H1 (cell line): ENCODE data around the gene IKZF2. TPM values are rescaled to one million over a fixed set of nuclear protein-coding genes. Genes with fewer than 3 reads are reported as not detected.

Source experiments
- CHD7 ChIP-seq: fragments of 300-600 bp; sonication (generic); IDR thresholded peaks from 2 replicates; pipeline ENCODE4 v1.7.1; 2012; ENCODE audit warnings: low read length, moderate library complexity, mild to moderate bottlenecking, inconsistent platforms; ENCODE audit not compliant: insufficient replicate concordance
- HDAC2 ChIP-seq, 2 experiments: fragments of 300-600 bp in 1 of 2; sonication (generic) in 1 of 2; IDR thresholded peaks; 2 replicates each; pipeline ENCODE4 v1.6.1; 2011 to 2012; ENCODE audit warnings: low read depth in 2 of 2, low read length in 2 of 2, mild to moderate bottlenecking in 2 of 2, moderate library complexity in 2 of 2, borderline replicate concordance in 1 of 2, inconsistent platforms in 1 of 2
- HDAC6 ChIP-seq: IDR thresholded peaks from one replicate; pipeline ENCODE4 v1.7.1; 2012; ENCODE audit warnings: low read depth, mild to moderate bottlenecking, inconsistent platforms, low read length, moderate library complexity
- MAFK ChIP-seq: IDR thresholded peaks from 2 replicates; pipeline ENCODE4 v1.6.1; 2012; ENCODE audit warnings: low read depth, mild to moderate bottlenecking, improper control_type of control experiment, low read length
- MAX ChIP-seq: IDR thresholded peaks from 2 replicates; pipeline ENCODE4 v1.6.1; 2012; ENCODE audit warnings: inconsistent platforms
- RNF2 ChIP-seq: fragments of 200-900, 300-1000 bp; sonication (generic); IDR thresholded peaks from 2 replicates; pipeline ENCODE4 v1.7.1; 2016; ENCODE audit warnings: borderline replicate concordance, low read depth, mild to moderate bottlenecking, antibody characterized with exemption, low read length; ENCODE audit not compliant: poor library complexity, severe bottlenecking; ENCODE audit errors: missing control alignments
- TAF7 ChIP-seq: optimal IDR thresholded peaks from 2 replicates; pipeline ENCODE3; 2011; ENCODE audit warnings: low read depth, mild to moderate bottlenecking, inconsistent platforms, low read length, moderate library complexity, borderline replicate concordance
- polyA plus RNA-seq, 7 experiments: library from polyadenylated mRNA; depleted of rRNA in 3 of 7; stranded (reverse) in 5 of 7; unstranded in 2 of 7; fragments of >200 nt in 5 of 7; fragments of 200-250 nt in 2 of 7; gene quantifications; 1 replicate in 5 of 7; 2 replicates in 1 of 7; 4 replicates in 1 of 7; pipeline versions ENCODE4 v1.2.1 to v1.2.3, GENCODE V29; 2011 to 2013; ENCODE audit warnings: missing spikeins in 2 of 7, mixed read lengths in 2 of 7
- total RNA-seq: library from RNA; stranded (reverse); fragmentation: NEBNext Ultra II Directional; extraction: Animal tissue kit (Norgen Biotek cat#: 25700); gene quantifications from 2 replicates; pipeline ENCODE4 v1.2.1, GENCODE V29; 2021

The IKZF2 gene
- total and polyA plus RNA-seq, 2 of the 8 experiments (the other 6 are each of a cell fraction or from before 2014, with no cell fraction given) = 1.7 to 4.4 TPM

GRCh38 chr2:213137064-213137463 lies 14.3 kb downstream of the IKZF2 start (continued):
- TF ChIP-seq CHD7 = no peak
- no peak for TF ChIP-seq HDAC2 (IDR thresholded peaks at IDR 0.05; ENCODE audit: borderline replicate concordance in 1 of 2, low read depth in 2 of 2, low read length in 2 of 2)
- TF ChIP-seq HDAC6 = no peak
- TF ChIP-seq RNF2 = no peak
- no peak for TF ChIP-seq TAF7
- TF ChIP-seq MAFK = no peak
- no peak for TF ChIP-seq MAX
